K562 (cell line): ENCODE results near the gene ARHGEF26. TPM values are rescaled to one million over a fixed set of nuclear protein-coding genes. Genes with fewer than 3 reads are reported as not detected.

Experiments
- ATAC-seq: fragments of 200-7000 bp; cut with Tn5 transposase; 3 replicates; pipeline ENCODE4 v1.9.1; 2020; ENCODE audit warnings: moderate library complexity
- BruUV-seq: library from RNA; stranded (reverse); fragments of 400-500 nt; replicated peaks from 2 replicates; lab custom pipeline; 2021; lab: Mats Ljungman, UMichigan
- CTCF ChIA-PET: fragments of 300-600 bp; formaldehyde crosslinking; extraction: SDS; loops from one replicate; lab custom pipeline; 2021; ENCODE audit warnings: low intra/inter-chr PET ratio; lab: Yijun Ruan, JAX
- POLR2A ChIA-PET: fragments of 300-600, 350-650 bp; sonication (Branson Sonifier 250); formaldehyde crosslinking; extraction: SDS; loops from one replicate; lab custom pipeline; 2021; ENCODE audit warnings: antibody characterized with exemption, inconsistent platforms; lab: Yijun Ruan, JAX
- DNase-seq, 4 experiments: peaks; one replicate each; pipeline versions ENCODE4 v3.0.0 to v3.0.0-alpha.2; 2011 to 2018; ENCODE audit warnings: low spot score in 3 of 4, mixed read lengths in 3 of 4; ENCODE audit errors: extremely low read depth in 1 of 4
- FAIRE-seq: peaks from 2 replicates; lab custom pipeline; 2011; peaks lifted over from hg19 to GRCh38; lab: Jason Lieb, UNC
- H2AFZ ChIP-seq: 2 replicates; pipeline ENCODE4 v1.6.0; 2011; ENCODE audit warnings: low read depth, low read length, control low read depth, inconsistent platforms
- H3K27ac ChIP-seq: fragments of 200-600 bp; 3 replicates; pipeline ENCODE4 v1.8.0; 2011; ENCODE audit warnings: low read depth, mild to moderate bottlenecking, control low read depth, inconsistent platforms, low read length, moderate library complexity, mixed read lengths; ENCODE audit errors: extremely low read depth
- H3K27me3 ChIP-seq, 2 experiments: fragments of 300-600 bp in 1 of 2; 2 replicates in 1 of 2; 3 replicates in 1 of 2; pipeline versions ENCODE4 v1.6.0 to v1.8.0; 2011; ENCODE audit warnings: inconsistent platforms in 2 of 2, low read length in 2 of 2, mild to moderate bottlenecking in 1 of 2, mixed read lengths in 1 of 2, moderate library complexity in 1 of 2; ENCODE audit not compliant: control insufficient read depth in 2 of 2, insufficient read depth in 2 of 2
- H3K36me3 ChIP-seq: fragments of 300-600 bp; 3 replicates; pipeline ENCODE4 v1.8.0; 2011; ENCODE audit warnings: mild to moderate bottlenecking, low read length, inconsistent platforms; ENCODE audit not compliant: control insufficient read depth, insufficient read depth
- H3K4me1 ChIP-seq, 2 experiments: fragments of 200-600 bp in 1 of 2; replicated peaks in 1 of 2; 2 replicates in 1 of 2; 3 replicates in 1 of 2; pipeline versions ENCODE4 v1.5.1 to v1.8.0; 2011; ENCODE audit warnings: inconsistent platforms in 2 of 2, low read length in 2 of 2, mild to moderate bottlenecking in 1 of 2, mixed read lengths in 1 of 2, moderate library complexity in 1 of 2; ENCODE audit not compliant: control insufficient read depth in 2 of 2, insufficient read depth in 2 of 2
- H3K4me2 ChIP-seq: 2 replicates; pipeline ENCODE4 v1.6.1; 2011; ENCODE audit warnings: low read length, control low read depth, inconsistent platforms, mixed read lengths; ENCODE audit not compliant: insufficient read depth
- H3K4me3 ChIP-seq: fragments of 200-600 bp; sonication (generic), shearing (Covaris generic); 2 replicates; pipeline ENCODE4 v1.5.1; 2016; ENCODE audit warnings: control low read depth, inconsistent platforms
- H3K79me2 ChIP-seq: fragments of 200-600 bp; 3 replicates; pipeline ENCODE4 v1.8.0; 2011; ENCODE audit warnings: low read length, inconsistent platforms; ENCODE audit not compliant: control insufficient read depth, insufficient read depth
- H3K9ac ChIP-seq, 2 experiments: 2 replicates each; pipeline versions ENCODE4 v1.6.0 to v1.6.1; 2011; ENCODE audit warnings: low read depth in 2 of 2, low read length in 2 of 2, control low read depth in 1 of 2, inconsistent platforms in 1 of 2, mild to moderate bottlenecking in 1 of 2, mixed read lengths in 1 of 2; ENCODE audit not compliant: insufficient read depth in 1 of 2
- H3K9me1 ChIP-seq: one replicate; pipeline ENCODE4 v1.6.0; 2011; ENCODE audit warnings: inconsistent platforms, mild to moderate bottlenecking, low read length, moderate library complexity; ENCODE audit not compliant: control insufficient read depth, insufficient read depth
- H3K9me3 ChIP-seq: replicated peaks from 2 replicates; pipeline ENCODE4 v1.5.1; 2011; ENCODE audit warnings: low read depth, low read length, inconsistent platforms; ENCODE audit not compliant: control insufficient read depth, insufficient read depth
- H4K20me1 ChIP-seq: replicated peaks from 2 replicates; pipeline ENCODE4 v1.6.1; 2011; ENCODE audit warnings: low read length, inconsistent platforms, mixed read lengths; ENCODE audit not compliant: control insufficient read depth, insufficient read depth
- BHLHE40 ChIP-seq: IDR thresholded peaks from 2 replicates; pipeline ENCODE4 v1.6.1; 2011; ENCODE audit warnings: low read length, improper control_type of control experiment
- CBFA2T3 ChIP-seq: fragments of 450-650 bp; IDR thresholded peaks from 2 replicates; pipeline ENCODE4 v1.6.1; 2017
- CEBPB ChIP-seq: fragments of 450-650 bp; IDR thresholded peaks from 2 replicates; pipeline ENCODE4 v1.6.1; 2016; ENCODE audit warnings: missing genetic modification characterization, missing compliant biosample characterization
- E2F8 ChIP-seq: fragments of 450-650 bp; IDR thresholded peaks from 2 replicates; pipeline ENCODE4 v1.7.1; 2018; ENCODE audit warnings: mild to moderate bottlenecking, low read depth; ENCODE audit not compliant: partially characterized antibody
- GABPB2 ChIP-seq: fragments of 250-450 bp; sonication (Bioruptor Pico); conservative IDR thresholded peaks from 2 replicates; pipeline ENCODE4 v1.5.1; 2021; ENCODE audit warnings: mild to moderate bottlenecking
- HDAC2 ChIP-seq: fragments of 450-650 bp; IDR thresholded peaks from 2 replicates; pipeline ENCODE4 v1.6.1; 2016; ENCODE audit warnings: mild to moderate bottlenecking
- KLF13 ChIP-seq: fragments of 450-650 bp; IDR thresholded peaks from 2 replicates; pipeline ENCODE4 v1.6.1; 2016; ENCODE audit warnings: missing genetic modification characterization, low read depth, mild to moderate bottlenecking, missing compliant biosample characterization, moderate library complexity, borderline replicate concordance
- MECOM ChIP-seq: fragments of 250-450 bp; sonication (Bioruptor Pico); IDR thresholded peaks from 2 replicates; pipeline ENCODE4 v1.8.0; 2022; ENCODE audit warnings: inconsistent platforms
- NR2C1 ChIP-seq, 2 experiments: fragments of 450-650 bp; IDR thresholded peaks; 2 replicates each; pipeline ENCODE4 v1.6.1; 2017; ENCODE audit warnings: mild to moderate bottlenecking in 2 of 2, antibody characterized with exemption in 1 of 2, inconsistent platforms in 1 of 2, missing compliant biosample characterization in 1 of 2, missing genetic modification characterization in 1 of 2
- PREB ChIP-seq: sonication (generic); formaldehyde crosslinking; IDR thresholded peaks from 2 replicates; pipeline ENCODE4 v1.8.1; 2023; ENCODE audit warnings: mild to moderate bottlenecking, missing genetic modification reagents
- RAD51 ChIP-seq: fragments of 450-650 bp; IDR thresholded peaks from 2 replicates; pipeline ENCODE4 v1.7.1; 2016; ENCODE audit warnings: low read depth, mild to moderate bottlenecking, borderline replicate concordance
- TBP ChIP-seq: optimal IDR thresholded peaks from 2 replicates; pipeline ENCODE3; 2011; ENCODE audit warnings: low read depth, low read length, improper control_type of control experiment
- TCF15 ChIP-seq: fragments of 250-450 bp; sonication (Bioruptor Pico); IDR thresholded peaks from 2 replicates; pipeline ENCODE4 v1.8.0; 2022; ENCODE audit warnings: moderate library complexity, mild to moderate bottlenecking, inconsistent platforms
- ZFP30 ChIP-seq: fragments of 250-450 bp; sonication (Bioruptor Pico); IDR thresholded peaks from 2 replicates; pipeline ENCODE4 v1.8.0; 2022; ENCODE audit warnings: moderate library complexity, mild to moderate bottlenecking, inconsistent platforms, borderline replicate concordance
- WGBS: fragments of 100-300 bp; shearing (Covaris generic); methylation state at CpG from one replicate; pipeline ENCODE4 v1.1.6; 2016; ENCODE audit warnings: low coverage, mixed read lengths; ENCODE audit not compliant: insufficient coverage; ENCODE audit errors: missing lambda C conversion rate; 5-methylcytosine and 5-hydroxymethylcytosine counted together
- in situ Hi-C: fragments of 300-500 bp; cut with MboI; formaldehyde crosslinking; loops from 4 replicates; pipeline ENCODE4 v1.15.0; 2018; ENCODE audit warnings: inconsistent platforms, mixed read lengths
- intact Hi-C: fragments of 100-400 bp; cut with micrococcal nuclease; formaldehyde crosslinking; loops from 2 replicates; pipeline ENCODE4 v1.14.2; 2022
- polyA plus RNA-seq, 8 experiments: library from polyadenylated mRNA; depleted of rRNA in 4 of 8; stranded (reverse) in 5 of 8; unstranded in 3 of 8; fragments of >200 nt; fragmentation: Nextera tagmentation in 2 of 8; fragmentation: Illumina TruSeq in 1 of 8; extraction: Ambion mirVana in 2 of 8; extraction: Trizol in 1 of 8; gene quantifications; 2 replicates each; pipeline versions ENCODE4 v1.2.1 to v1.2.3, GENCODE V29; 2011 to 2014; ENCODE audit warnings: inconsistent platforms in 1 of 8, missing spikeins in 1 of 8
- total RNA-seq, 7 experiments: library from RNA; depleted of rRNA in 6 of 7; stranded (reverse); fragments of >200 nt in 6 of 7; fragmentation: Illumina TruSeq in 2 of 7; extraction: Trizol in 2 of 7; gene quantifications; 2 replicates each; pipeline versions ENCODE4 v1.2.1 to v1.2.3, GENCODE V29; 2011 to 2021; ENCODE audit warnings: low replicate concordance in 1 of 7

Gene ARHGEF26
- total and polyA plus RNA-seq, 9 of the 15 experiments (the other 6 are each of a cell fraction or from before 2014, with no cell fraction given), result 0.01 to 0.11 (median 0.04) TPM; not detected in 2

GRCh38 chr3:154130540-154130939 lies 9.3 kb downstream of the ARHGEF26 start (continued):
- no peak for TF ChIP-seq PREB (CRISPR knock-in tag)

GRCh38 chr3:154131830-154132229 lies 10.6 kb downstream of the ARHGEF26 start:
- Histone ChIP-seq H3K4me3 (no peak overlapping the region), H3K4me1 (no peaks in the 10 kb centered on the region), H3K27me3 (no peaks in the 10 kb centered on the region), H3K79me2 (no peaks in the 10 kb centered on the region), H4K20me1 (no peaks in the 10 kb centered on the region), H3K9me1 (no peaks in the 10 kb centered on the region), H2AFZ (no peak overlapping the region), H3K9me3 (no peaks in the 10 kb centered on the region), H3K27ac (no peak overlapping the region), H3K4me2 (no peak overlapping the region), H3K9ac (no peak overlapping the region), H3K36me3 (no peaks in the 10 kb centered on the region)
- DNase-seq (no peak), ATAC-seq (no peak), FAIRE-seq (no peak)
- 0% methylated on average over 1 of the region's 1 CpG for WGBS
- ChIA-PET CTCF (no interaction called here), POLR2A (no interaction called here)
- intact Hi-C loops, result no loop called here
- no TSS peak for BruUV-seq
- in situ Hi-C loops, result no loop called here
- TF ChIP-seq CEBPB (tag), result no peak
- TF ChIP-seq NR2C1 (IDR thresholded peaks at IDR 0.05), result no peak
- TF ChIP-seq NR2C1 (tag; IDR thresholded peaks at IDR 0.05), result no peak
- TF ChIP-seq E2F8, result no peak
- no peak for TF ChIP-seq CBFA2T3
- TF ChIP-seq GABPB2 (CRISPR knock-in tag), result no peak
- no peak for TF ChIP-seq TCF15 (CRISPR knock-in tag)
- no peak for TF ChIP-seq BHLHE40
- no peak for TF ChIP-seq RAD51
- TF ChIP-seq KLF13 (tag), result no peak
- no peak for TF ChIP-seq TBP
- no peak for TF ChIP-seq ZFP30 (CRISPR knock-in tag)
- TF ChIP-seq MECOM (CRISPR knock-in tag), result no peak
- TF ChIP-seq HDAC2, result no peak
- TF ChIP-seq, all 486 proteins: peak for 0
